ENCODE data around the gene ASPN. TPM values are rescaled to one million over a fixed set of nuclear protein-coding genes. Genes with fewer than 3 reads are reported as not detected.
A peak's percentile ranks its signal among the peaks of the same experiment; 100 is the strongest.

ASPN gene
- total and polyA plus RNA-seq, 4 donors: 1.3 to 18.9 (median 1.8) TPM

- Histone ChIP-seq H3K9me3 (ENCODE audit: control insufficient read depth in 4 of 4, insufficient read depth in 3 of 4, low read length in 3 of 4) (no peaks in the 10 kb centered on the region), H3K36me3 (ENCODE audit: control insufficient read depth in 4 of 4, insufficient read depth in 4 of 4, low read length in 4 of 4) (peaks cover 0 to 6% (median 0%) of the 10 kb centered on the region in 4 donors), H3K4me3 (no peak overlapping the region), H3K27ac (ENCODE audit: low read depth in 1 of 2, low read length in 1 of 2) (no peak overlapping the region), H3K4me1 (ENCODE audit: control insufficient read depth in 5 of 5, insufficient read depth in 5 of 5, low read length in 5 of 5) (peaks cover 3 to 27% (median 4%) of the 10 kb centered on the region in 5 donors), H3K27me3 (ENCODE audit: control insufficient read depth in 3 of 3, insufficient read depth in 3 of 3, low read length in 2 of 3) (no peaks in the 10 kb centered on the region), H3K9ac (ENCODE audit: insufficient read depth in 1 of 2, low read length in 2 of 2) (no peak overlapping the region)
- TF ChIP-seq CTCF (IDR thresholded peaks at IDR 0.05; ENCODE audit: control extremely low read depth, extremely low read depth): no peak
- DNase-seq: no peak
- no peak for ATAC-seq (ENCODE audit: insufficient read depth, low FRiP score)
These were observed 28.4 kb upstream of the ASPN start for GRCh38 chr9:92510747-92511146.

- Histone ChIP-seq H3K27ac (ENCODE audit: low read depth in 1 of 2, low read length in 1 of 2) (no peak overlapping the region), H3K36me3 (ENCODE audit: control insufficient read depth in 4 of 4, insufficient read depth in 4 of 4, low read length in 4 of 4) (peaks cover 0 to 3% (median 0%) of the 10 kb centered on the region in 4 donors), H3K9me3 (ENCODE audit: control insufficient read depth in 4 of 4, insufficient read depth in 3 of 4, low read length in 3 of 4) (no peaks in the 10 kb centered on the region), H3K4me3 (no peak overlapping the region), H3K4me1 (ENCODE audit: control insufficient read depth in 5 of 5, insufficient read depth in 5 of 5, low read length in 5 of 5) (peaks cover 3 to 30% (median 5%) of the 10 kb centered on the region in 5 donors), H3K27me3 (ENCODE audit: control insufficient read depth in 3 of 3, insufficient read depth in 3 of 3, low read length in 2 of 3) (no peaks in the 10 kb centered on the region), H3K9ac (ENCODE audit: insufficient read depth in 1 of 2, low read length in 2 of 2) (no peak overlapping the region)
- DNase-seq (no peak), ATAC-seq (ENCODE audit: insufficient read depth, low FRiP score) (no peak)
- TF ChIP-seq CTCF (IDR thresholded peaks at IDR 0.05; ENCODE audit: control extremely low read depth, extremely low read depth): no peak
- WGBS, 2 donors: 92 to 96% methylated on average over 5 of the region's 5 CpGs
These were observed 26.7 kb upstream of the ASPN start for GRCh38 chr9:92509050-92509449.

GRCh38 chr9:92508018-92508820 lies 25.9 kb upstream of the ASPN start:
- Histone ChIP-seq H3K36me3 (ENCODE audit: control insufficient read depth in 4 of 4, insufficient read depth in 4 of 4, low read length in 4 of 4) (peaks cover 0 to 3% (median 0%) of the 10 kb centered on the region in 4 donors), H3K9me3 (ENCODE audit: control insufficient read depth in 4 of 4, insufficient read depth in 3 of 4, low read length in 3 of 4) (no peaks in the 10 kb centered on the region), H3K4me3 (no peak overlapping the region), H3K27me3 (ENCODE audit: control insufficient read depth in 3 of 3, insufficient read depth in 3 of 3, low read length in 2 of 3) (no peaks in the 10 kb centered on the region), H3K27ac (ENCODE audit: low read depth in 1 of 2, low read length in 1 of 2) (peak overlapping the region in 1 of 2 donors; percentile 2), H3K4me1 (ENCODE audit: control insufficient read depth in 5 of 5, insufficient read depth in 5 of 5, low read length in 5 of 5) (peaks cover 0 to 31% (median 5%) of the 10 kb centered on the region in 5 donors), H3K9ac (ENCODE audit: insufficient read depth in 1 of 2, low read length in 2 of 2) (no peak overlapping the region)
- 57 to 77% methylated on average over 10 of the region's 10 CpGs for WGBS, 2 donors
- no peak for ATAC-seq (ENCODE audit: insufficient read depth, low FRiP score)
- TF ChIP-seq CTCF (IDR thresholded peaks at IDR 0.05; ENCODE audit: control extremely low read depth, extremely low read depth): no peak
- peak; percentile 61 to 92 (median 82) for DNase-seq

Measured in lung (tissue), 12 donors.